Measurements from ENCODE around the gene PNMA6F.

PNMA6F gene

DNA sequence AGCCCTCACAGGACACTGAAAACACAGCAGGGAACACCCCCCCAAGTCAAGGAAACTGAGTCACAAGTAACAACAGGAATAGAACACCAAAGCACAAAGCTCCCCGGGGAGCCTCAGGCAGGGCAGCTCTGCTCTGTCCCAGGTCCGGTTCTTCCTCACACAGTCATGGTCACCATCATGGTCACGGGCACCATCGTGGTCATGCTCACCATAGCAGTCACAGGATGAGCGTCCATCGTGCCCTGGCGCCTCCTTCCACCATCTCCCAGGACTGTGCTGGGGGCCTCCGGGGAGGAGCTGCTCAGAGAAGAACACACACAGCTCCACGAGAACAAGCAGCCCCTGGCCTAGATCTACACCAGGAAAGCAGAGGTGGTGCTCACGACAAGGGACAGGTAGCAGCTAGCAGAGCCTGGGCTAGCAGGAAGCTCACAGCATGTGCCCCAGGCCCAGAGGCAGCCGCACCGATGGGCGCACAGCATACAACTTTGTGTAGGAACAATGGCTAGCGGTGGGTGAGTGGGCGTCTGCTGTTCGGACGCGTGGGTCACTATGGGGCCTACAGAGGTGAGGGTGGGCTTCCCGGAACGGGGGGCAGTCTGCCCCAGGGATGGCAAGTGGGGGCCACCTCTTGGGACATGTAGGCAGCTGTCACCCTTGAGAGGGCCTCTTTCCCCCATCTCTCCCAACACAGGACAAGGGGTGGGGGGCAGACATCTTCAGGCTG, 3.4 kb downstream of the PNMA6F start:
- H3K9me3 Mint-ChIP-seq: no peaks in the 10 kb centered on the region
- H3K36me3 Mint-ChIP-seq: no peaks in the 10 kb centered on the region
- H3K4me1 Mint-ChIP-seq: no peaks in the 10 kb centered on the region
- DNase-seq (ENCODE audit: low spot score in 2 of 2) (no peak), ATAC-seq (no peak)
- no peak overlapping the region for H3K4me3 Mint-ChIP-seq
- H3K27ac Mint-ChIP-seq: no peak overlapping the region

DNA sequence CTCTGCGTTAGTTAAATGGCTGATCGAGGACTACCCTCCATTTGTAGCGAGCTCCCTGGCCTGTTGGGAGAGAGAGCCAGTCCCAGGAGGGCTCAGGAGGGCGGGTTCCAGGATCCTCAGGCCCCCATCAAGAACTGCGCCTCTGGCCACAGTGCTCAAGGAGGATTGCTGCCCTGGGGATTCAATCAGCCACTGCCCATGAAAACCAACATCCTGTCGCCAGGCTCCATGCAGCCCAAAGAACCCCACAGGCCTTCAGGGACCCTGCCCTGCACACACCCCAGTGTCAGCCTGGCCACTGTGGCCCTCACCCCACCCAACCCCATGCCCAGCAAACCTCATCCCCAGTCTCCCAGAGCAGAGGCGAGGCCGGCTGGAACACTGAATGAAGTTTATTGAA, 4.3 kb downstream of the PNMA6F start:
- H3K27ac Mint-ChIP-seq: no peak overlapping the region
- H3K36me3 Mint-ChIP-seq: no peaks in the 10 kb centered on the region
- DNase-seq (ENCODE audit: low spot score in 2 of 2) (no peak), ATAC-seq (no peak)
- no peak overlapping the region for H3K4me3 Mint-ChIP-seq
- H3K4me1 Mint-ChIP-seq: no peaks in the 10 kb centered on the region
- H3K9me3 Mint-ChIP-seq: no peaks in the 10 kb centered on the region

DNA sequence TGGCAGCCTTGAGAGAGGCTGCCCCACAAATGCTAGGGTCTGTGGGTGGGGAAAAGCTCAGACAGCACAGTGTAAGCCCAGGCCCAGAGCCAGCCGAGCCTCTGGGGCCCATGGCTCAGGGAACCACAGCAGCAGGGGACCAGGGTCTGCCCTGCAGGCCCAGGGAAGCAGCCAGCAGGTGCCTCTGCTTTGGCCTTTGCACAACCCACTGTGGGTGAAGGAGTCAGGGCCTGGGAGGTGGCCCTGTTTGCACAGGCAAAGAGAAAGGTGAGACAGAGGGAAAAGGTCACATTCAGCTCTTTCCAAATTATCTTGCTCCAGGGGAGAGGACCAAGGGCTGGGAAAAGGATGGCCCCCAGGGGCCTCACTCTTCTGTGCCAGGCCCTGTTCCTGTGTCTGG, 8.7 kb downstream of the PNMA6F start:
- H3K4me1 Mint-ChIP-seq: no peaks in the 10 kb centered on the region
- no peak for DNase-seq (ENCODE audit: low spot score in 2 of 2)

DNA sequence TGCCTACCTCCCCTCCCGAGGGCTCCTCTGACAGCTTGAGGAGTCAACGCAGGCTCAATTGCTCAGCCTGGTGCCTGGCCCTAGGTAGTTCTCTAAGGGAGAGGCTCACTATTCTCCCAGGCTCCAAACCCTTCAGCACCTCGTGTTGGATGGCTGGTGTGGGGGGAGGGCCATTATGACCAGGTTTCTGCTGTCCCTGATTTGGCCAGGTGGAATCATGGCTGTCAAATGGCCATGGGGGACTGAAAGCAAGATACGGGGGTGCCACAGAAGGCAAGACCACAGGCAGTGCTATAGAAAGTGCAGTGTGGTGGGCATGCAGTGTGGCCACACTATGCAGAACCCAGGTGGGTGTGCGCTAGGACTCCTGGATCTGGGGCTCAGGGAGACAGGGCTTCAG, 9.5 kb downstream of the PNMA6F start:
- ATAC-seq (no peak), DNase-seq (ENCODE audit: low spot score in 2 of 2) (no peak)
- Mint-ChIP-seq H3K27ac (no peak overlapping the region), H3K4me3 (no peak overlapping the region), H3K4me1 (no peaks in the 10 kb centered on the region), H3K36me3 (no peaks in the 10 kb centered on the region), H3K9me3 (no peaks in the 10 kb centered on the region)

More for the DNA sequence above, 8.7 kb downstream of the PNMA6F start:
- H3K4me3 Mint-ChIP-seq: no peak overlapping the region
- H3K36me3 Mint-ChIP-seq: no peaks in the 10 kb centered on the region
- no peaks in the 10 kb centered on the region for H3K9me3 Mint-ChIP-seq
- peak overlapping the region; percentile 35 for H3K27ac Mint-ChIP-seq
- no peak for ATAC-seq

DNA sequence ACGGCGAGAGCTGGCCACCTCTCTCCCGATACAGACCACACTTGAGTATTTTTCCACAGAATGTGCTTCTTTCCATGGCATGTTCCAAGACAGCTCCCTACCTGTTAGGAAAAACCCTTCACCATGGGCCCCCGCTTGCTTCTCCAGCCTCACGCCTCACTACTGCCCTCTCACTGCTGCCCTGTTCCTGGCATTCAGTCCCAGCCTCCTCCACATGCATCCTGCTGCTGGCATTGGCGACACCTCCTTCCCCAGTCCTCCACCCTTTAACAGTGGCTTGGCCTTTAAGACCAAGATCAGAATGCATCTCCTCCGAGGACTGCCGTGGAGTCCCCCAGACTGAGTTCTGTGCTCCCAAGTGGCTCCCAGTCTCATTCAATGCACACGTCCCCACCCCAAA, 10.7 kb downstream of the PNMA6F start:
- H3K9me3 Mint-ChIP-seq: no peaks in the 10 kb centered on the region
- no peaks in the 10 kb centered on the region for H3K36me3 Mint-ChIP-seq
- DNase-seq (ENCODE audit: low spot score in 2 of 2) (no peak), ATAC-seq (no peak)
- H3K4me3 Mint-ChIP-seq: no peak overlapping the region
- no peaks in the 10 kb centered on the region for H3K4me1 Mint-ChIP-seq
- no peak overlapping the region for H3K27ac Mint-ChIP-seq

DNA sequence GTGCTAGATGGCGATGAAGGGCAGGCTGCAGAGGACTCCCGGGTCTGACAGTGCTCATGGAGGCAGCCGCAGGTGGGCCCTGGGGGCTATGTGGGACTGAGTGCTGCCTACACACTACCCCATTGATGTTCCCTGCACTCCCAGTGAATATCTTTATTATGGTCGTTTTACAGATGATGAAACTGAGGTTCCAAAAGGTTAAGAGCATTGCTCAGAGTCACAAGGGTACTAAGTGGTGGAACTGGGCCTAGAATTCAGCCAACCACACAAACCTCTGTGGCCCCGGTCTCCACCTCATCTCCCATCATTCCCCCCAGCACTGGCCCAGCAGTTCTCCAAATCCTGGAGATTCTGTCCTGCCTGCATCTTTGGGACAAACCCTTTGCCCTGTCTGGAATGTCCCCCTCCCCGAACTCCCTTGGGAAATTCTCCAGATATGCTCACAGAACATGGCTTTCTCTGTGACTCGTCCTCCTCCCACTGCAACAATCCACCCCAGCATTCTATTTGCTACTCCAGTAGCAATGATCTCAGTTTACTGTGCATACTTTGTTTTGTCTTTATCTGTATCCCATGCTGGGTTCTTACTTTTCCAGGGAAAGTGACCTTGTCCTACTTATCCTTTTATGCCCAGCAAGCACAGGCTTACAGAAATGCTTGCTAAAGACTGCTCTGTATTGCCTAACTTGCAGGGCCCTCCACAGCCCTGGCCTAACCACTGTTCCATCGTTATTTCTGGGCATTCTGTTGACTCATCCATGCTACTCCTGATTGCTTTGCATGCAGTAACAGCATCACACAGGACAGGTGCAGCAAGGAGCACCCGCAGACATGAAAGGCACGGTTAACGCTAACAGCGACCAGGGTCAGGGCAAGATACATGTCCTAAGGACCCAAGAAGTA, 14.0 kb downstream of the PNMA6F start:
- DNase-seq (ENCODE audit: low spot score in 2 of 2) (no peak), ATAC-seq (no peak)
- peaks cover 6% of the 10 kb centered on the region for H3K4me1 Mint-ChIP-seq
- H3K4me3 Mint-ChIP-seq: no peak overlapping the region
- H3K36me3 Mint-ChIP-seq: no peaks in the 10 kb centered on the region
- H3K9me3 Mint-ChIP-seq: no peaks in the 10 kb centered on the region
- H3K27ac Mint-ChIP-seq: no peak overlapping the region

DNA sequence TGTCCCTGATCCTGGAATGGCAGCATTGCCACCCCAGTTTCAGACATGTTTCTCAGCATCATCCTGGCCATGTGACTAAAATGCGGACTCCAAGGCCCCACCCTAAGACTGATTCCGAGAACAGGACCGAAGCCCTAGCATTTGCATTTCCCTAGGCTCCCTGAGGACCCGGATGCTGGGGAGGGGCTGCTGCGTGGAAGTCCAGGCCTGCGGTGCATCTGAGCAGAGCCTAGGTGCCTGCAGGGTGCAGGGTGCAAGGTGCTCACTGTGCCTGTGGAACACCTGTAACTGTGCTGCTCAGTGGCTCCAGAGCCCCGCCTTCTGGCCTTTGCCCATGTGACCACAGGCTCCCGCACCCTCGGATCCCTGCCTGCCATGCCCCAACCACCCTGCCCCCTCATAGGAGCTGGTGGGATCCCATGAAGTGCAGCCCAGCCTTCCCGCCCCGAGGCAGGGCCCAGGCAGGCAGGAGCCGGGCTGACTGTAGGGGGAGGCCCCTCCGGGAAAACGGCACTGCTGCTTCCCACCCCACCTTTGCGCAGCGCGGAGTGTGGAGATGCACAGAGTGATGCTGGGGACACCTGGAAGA, 14.9 kb downstream of the PNMA6F start:
- no peak overlapping the region for H3K27ac Mint-ChIP-seq
- H3K4me1 Mint-ChIP-seq: peaks cover 6% of the 10 kb centered on the region
- H3K36me3 Mint-ChIP-seq: no peaks in the 10 kb centered on the region
- ATAC-seq (no peak), DNase-seq (ENCODE audit: low spot score in 2 of 2) (no peak)
- H3K4me3 Mint-ChIP-seq: no peak overlapping the region
- H3K9me3 Mint-ChIP-seq: no peaks in the 10 kb centered on the region

DNA sequence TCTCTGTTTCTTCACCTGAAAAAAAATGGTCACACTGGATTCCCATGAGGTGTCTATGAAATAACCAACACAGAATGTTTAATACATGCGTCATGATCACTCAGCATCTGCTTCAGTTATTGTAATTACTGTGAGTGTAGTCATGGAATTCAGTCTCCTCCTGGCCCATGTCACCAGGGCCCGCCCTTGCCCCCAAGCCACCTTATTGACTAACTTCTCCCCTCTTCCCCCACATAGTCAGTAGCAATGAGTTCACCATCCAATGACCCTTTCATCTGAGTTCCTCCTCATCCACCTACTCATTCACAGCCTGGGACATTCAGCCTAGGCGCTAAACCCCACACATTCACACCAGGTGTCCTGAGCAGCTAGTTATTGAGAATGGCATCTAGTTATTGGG, 15.6 kb downstream of the PNMA6F start:
- no peak for ATAC-seq

DNA sequence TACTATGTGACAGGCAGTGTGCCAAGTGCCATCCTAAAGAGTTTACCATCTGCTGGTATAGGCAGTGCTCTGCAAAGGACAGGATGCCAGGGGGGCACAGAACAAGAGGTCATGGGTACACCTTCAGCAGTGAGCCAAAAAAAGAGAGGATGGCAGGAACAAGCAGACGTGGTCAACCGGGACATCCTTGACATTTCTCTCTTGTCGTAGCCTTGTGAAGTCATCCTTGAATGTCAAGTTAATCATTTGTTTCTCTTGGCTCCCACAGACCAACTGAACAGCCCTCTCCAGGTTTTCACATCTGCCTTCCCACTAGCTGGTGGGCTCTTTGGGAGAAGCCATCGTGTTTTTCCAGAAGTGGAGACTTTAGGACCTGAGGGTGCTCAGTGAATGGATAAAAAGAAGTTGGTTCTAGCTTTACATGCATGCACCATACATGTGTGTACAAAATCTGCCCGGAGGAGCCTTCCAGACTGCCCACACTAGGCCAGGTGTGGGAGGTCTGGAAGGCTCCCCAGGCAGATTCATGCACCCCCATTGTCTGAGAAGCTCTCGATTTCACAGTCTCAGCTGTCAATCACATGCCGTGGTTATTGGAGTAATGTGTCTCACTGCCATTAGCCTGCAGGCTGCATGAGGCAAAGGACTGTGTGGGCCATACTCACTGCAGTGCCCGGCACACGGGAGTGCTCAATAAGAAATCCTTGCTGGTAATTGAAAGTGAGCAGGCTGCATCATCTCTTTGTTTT, 16.4 kb downstream of the PNMA6F start:
- DNase-seq (ENCODE audit: low spot score in 2 of 2) (no peak), ATAC-seq (no peak)
- no peaks in the 10 kb centered on the region for H3K9me3 Mint-ChIP-seq
- H3K4me1 Mint-ChIP-seq: peaks cover 6% of the 10 kb centered on the region
- H3K36me3 Mint-ChIP-seq: no peaks in the 10 kb centered on the region
- no peak overlapping the region for H3K4me3 Mint-ChIP-seq
- no peak overlapping the region for H3K27ac Mint-ChIP-seq

More for the DNA sequence above, 15.6 kb downstream of the PNMA6F start:
- peaks cover 6% of the 10 kb centered on the region for H3K4me1 Mint-ChIP-seq
- DNase-seq (ENCODE audit: low spot score in 2 of 2): no peak
- H3K36me3 Mint-ChIP-seq: no peaks in the 10 kb centered on the region
- H3K27ac Mint-ChIP-seq: no peak overlapping the region
- no peak overlapping the region for H3K4me3 Mint-ChIP-seq
- H3K9me3 Mint-ChIP-seq: no peaks in the 10 kb centered on the region

DNA sequence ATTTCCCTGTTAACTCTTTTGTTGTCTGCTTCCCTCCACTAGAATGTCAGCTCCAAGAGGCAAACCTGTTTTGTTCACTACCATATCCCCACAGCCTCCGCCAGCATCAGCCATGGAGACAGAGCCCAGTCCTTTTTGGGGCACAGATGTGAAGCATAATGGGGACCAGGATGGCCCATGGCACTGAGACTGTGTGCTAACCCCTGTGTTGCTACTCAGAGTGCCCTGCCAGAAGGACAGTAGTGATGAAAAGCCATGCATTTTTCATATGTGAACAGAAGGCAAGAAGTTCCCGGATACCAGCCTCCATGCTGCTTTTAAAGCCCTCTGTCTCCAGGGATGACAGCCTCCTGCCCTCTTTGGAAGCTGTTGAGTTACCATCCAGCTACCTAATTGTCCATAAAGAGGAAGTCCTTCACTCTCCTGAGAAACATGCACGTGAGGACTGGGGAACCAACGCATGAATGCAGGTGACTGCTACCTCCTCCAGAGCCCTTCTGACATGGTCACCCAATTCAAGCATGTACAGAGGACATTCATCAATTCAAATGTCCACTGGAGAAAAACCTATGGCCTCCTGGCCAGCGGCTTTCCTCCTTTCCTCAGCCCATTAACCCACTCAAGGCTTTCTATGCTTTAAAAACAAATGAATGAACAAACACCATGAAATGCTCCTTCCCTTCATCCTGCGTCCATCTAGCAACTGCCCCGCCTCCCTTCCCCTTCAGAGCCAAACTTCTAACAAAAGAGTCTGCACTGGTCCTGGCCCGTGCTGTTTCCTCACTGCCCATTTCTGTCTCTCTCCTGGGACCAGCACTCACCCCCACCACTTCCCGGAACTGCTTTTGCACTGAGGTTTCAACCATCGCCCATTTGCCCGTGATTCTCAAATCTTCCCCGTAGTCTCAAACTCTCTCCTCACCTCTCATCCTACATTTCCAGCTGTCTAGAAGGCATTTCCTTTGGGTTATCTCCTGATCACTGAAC, 18.0 kb downstream of the PNMA6F start:
- Mint-ChIP-seq H3K27ac (no peak overlapping the region), H3K9me3 (no peaks in the 10 kb centered on the region), H3K36me3 (no peaks in the 10 kb centered on the region), H3K4me1 (peaks cover 6% of the 10 kb centered on the region), H3K4me3 (no peak overlapping the region)
- ATAC-seq (no peak), DNase-seq (ENCODE audit: low spot score in 2 of 2) (no peak)

DNA sequence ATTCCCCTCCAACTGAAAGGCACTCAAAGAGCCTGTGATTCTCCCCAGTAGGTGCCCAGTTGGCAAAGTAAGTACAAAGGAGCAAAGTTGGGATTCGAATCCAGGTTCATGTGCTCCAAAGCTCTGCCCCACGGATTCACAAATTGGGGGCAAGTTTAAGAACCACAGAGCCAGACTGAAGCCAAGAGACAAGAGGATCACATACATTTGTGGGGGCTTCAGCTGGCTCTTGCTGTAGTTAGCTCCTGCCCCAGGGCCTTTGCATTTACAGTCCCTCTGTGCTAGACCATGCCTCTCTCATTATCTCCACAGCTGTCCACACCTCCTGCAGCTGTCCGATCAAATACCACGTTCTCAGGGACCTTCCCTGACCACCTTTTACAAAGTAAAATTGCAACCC, 18.8 kb downstream of the PNMA6F start:
- H3K4me3 Mint-ChIP-seq: no peak overlapping the region
- no peaks in the 10 kb centered on the region for H3K36me3 Mint-ChIP-seq
- DNase-seq (ENCODE audit: low spot score in 2 of 2): no peak

DNA sequence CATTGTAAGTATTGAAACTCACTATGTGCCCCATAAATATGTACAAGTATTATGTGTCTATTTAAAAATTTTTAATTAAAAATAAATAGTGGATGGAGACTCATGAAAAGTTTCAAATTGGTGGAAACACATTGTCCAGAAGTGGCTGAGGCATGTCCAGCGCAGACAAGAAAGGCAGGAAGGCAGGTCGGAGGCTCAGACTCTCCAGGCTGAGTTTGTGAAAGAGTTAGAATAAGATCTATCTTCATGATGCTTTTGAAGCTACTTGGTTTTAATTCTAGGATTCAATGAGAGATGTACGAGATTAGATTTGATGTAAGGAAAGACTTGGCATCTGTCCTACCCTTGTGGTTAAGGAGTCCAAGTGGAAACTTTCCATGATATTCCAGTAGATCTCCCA, 19.8 kb downstream of the PNMA6F start:
- Mint-ChIP-seq H3K4me1 (peaks cover 6% of the 10 kb centered on the region), H3K27ac (no peak overlapping the region), H3K4me3 (no peak overlapping the region), H3K36me3 (no peaks in the 10 kb centered on the region), H3K9me3 (no peaks in the 10 kb centered on the region)
- ATAC-seq (no peak), DNase-seq (ENCODE audit: low spot score in 2 of 2) (no peak)

More for the DNA sequence above, 18.8 kb downstream of the PNMA6F start:
- no peak overlapping the region for H3K27ac Mint-ChIP-seq
- no peak for ATAC-seq
- peaks cover 6% of the 10 kb centered on the region for H3K4me1 Mint-ChIP-seq
- H3K9me3 Mint-ChIP-seq: no peaks in the 10 kb centered on the region

DNA sequence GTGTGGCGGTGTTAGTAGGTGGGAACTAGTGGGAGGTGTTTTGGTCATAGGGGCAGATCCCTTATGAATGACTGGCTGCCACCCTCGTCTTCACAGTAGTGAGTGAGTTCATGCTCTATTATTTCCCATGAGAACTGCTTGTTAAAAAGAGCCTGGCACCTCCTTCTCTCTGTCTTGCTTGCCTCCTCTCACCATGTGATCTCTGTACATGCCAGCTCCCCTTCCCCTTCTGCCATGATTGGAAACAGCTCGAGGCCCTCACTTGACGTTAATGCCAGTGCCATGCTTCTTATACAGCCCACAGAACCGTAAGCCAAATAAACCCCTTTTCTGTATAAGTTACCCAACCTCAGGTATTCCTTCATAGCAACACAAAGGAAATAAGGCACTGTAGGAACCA, 21.7 kb downstream of the PNMA6F start:
- no peak for DNase-seq (ENCODE audit: low spot score in 2 of 2)
- no peak overlapping the region for H3K4me3 Mint-ChIP-seq
- H3K4me1 Mint-ChIP-seq: peaks cover 6% of the 10 kb centered on the region
- H3K36me3 Mint-ChIP-seq: no peaks in the 10 kb centered on the region
- no peaks in the 10 kb centered on the region for H3K9me3 Mint-ChIP-seq
- no peak for ATAC-seq
- H3K27ac Mint-ChIP-seq: no peak overlapping the region

DNA sequence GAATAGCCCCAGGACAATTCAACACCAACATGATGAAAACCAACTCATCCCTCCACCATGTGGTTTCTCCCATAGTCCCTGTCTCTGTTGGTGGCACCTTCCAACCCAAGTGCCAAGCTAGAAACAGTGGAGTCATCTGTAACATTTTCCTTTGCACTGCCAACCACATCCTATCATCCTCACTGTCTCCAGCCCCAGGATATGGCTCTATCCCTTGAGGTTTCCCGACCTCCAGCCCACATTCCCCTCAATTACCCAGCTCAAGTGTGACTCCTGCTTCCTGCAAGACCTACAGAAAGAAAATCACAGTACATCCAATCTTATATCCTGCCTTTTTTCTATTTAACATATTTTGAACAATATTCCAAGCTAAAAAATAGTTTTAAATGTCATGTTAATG, 24.2 kb downstream of the PNMA6F start:
- Mint-ChIP-seq H3K9me3 (no peaks in the 10 kb centered on the region), H3K4me1 (no peaks in the 10 kb centered on the region), H3K27ac (no peak overlapping the region), H3K4me3 (no peak overlapping the region), H3K36me3 (no peaks in the 10 kb centered on the region)
- DNase-seq (ENCODE audit: low spot score in 2 of 2): no peak
- no peak for ATAC-seq
